Measurements from ENCODE around the gene SSRP1. TPM values are rescaled to one million over a fixed set of nuclear protein-coding genes. Genes with fewer than 3 reads are reported as not detected.
"Not testable (repeated sequence)": the region's sequence is repeated elsewhere in the genome, so short reads cannot be mapped to it uniquely, and the experiment has no call there.

Gene SSRP1
- polyA plus RNA-seq, 5 donors, result 151 to 215 (median 166) TPM

GRCh38 chr11:57340039-57340615, 4.4 kb upstream of the SSRP1 start:
- no peak for DNase-seq

GRCh38 chr11:57339328-57339727, 3.6 kb upstream of the SSRP1 start:
- DNase-seq, result no peak

- DNase-seq, result no peak
Observed at GRCh38 chr11:57338142-57338541, 2.5 kb upstream of the SSRP1 start, which contains the start of gene P2RX3. Gene P2RX3, plus strand, starts transcription at chr11:57338352. Its CDS starts 199 bp downstream, at chr11:57338551.

- DNase-seq, result not testable (repeated sequence)
Observed at GRCh38 chr11:57336856-57337255, 1.2 kb upstream of the SSRP1 start.

- DNase-seq, result no peak
Observed at GRCh38 chr11:57336111-57336666, 497 bp upstream of the SSRP1 start.

GRCh38 chr11:57335023-57335342, 709 bp downstream of the SSRP1 start:
- no peak for DNase-seq

GRCh38 chr11:57332694-57333440, 2.8 kb downstream of the SSRP1 start:
- no peak for DNase-seq

GRCh38 chr11:57331720-57332119, 4.0 kb downstream of the SSRP1 start:
- no peak for DNase-seq

GRCh38 chr11:57330029-57330428, 5.7 kb downstream of the SSRP1 start:
- no peak for DNase-seq

GRCh38 chr11:57327721-57328120, 8.0 kb downstream of the SSRP1 start:
- DNase-seq, result no peak

GRCh38 chr11:57325735-57326048, 10.0 kb downstream of the SSRP1 start:
- DNase-seq, result no peak

GRCh38 chr11:57324886-57325734, 10.6 kb downstream of the SSRP1 start, which contains the start of gene TNKS1BP1:
Gene TNKS1BP1, minus strand, starts transcription at chr11:57324952. Its CDS starts 3,067 bp downstream, at chr11:57321885.
- peak; percentile 95 to 96 for DNase-seq

GRCh38 chr11:57324154-57324885, 11.4 kb downstream of the SSRP1 start:
- DNase-seq, result peak; percentile 72

- no peak for DNase-seq
Observed at GRCh38 chr11:57323855-57324153, 11.9 kb downstream of the SSRP1 start.

- no peak for DNase-seq
Observed at GRCh38 chr11:57323167-57323854, 12.4 kb downstream of the SSRP1 start.

GRCh38 chr11:57322256-57323166, 13.2 kb downstream of the SSRP1 start:
- peak; percentile 96 to 97 for DNase-seq

GRCh38 chr11:57321388-57322255, 14.1 kb downstream of the SSRP1 start:
- no peak for DNase-seq

GRCh38 chr11:57320719-57321387, 14.8 kb downstream of the SSRP1 start:
- DNase-seq, result no peak

Measured in right lung (tissue), 5 donors.